Adipocyte (in vitro differentiated cells): ENCODE results near the gene HECW1.

Experiments
- DNase-seq: peaks from one replicate; pipeline ENCODE4 v3.0.0-alpha.2; 2015; ENCODE audit warnings: low read depth
- H3K27me3 ChIP-seq: replicated peaks from 2 replicates; pipeline ENCODE4 v1.7.0; 2013; ENCODE audit warnings: mild to moderate bottlenecking, low read length, moderate library complexity; ENCODE audit not compliant: control insufficient read depth, insufficient read depth
- H3K36me3 ChIP-seq: 2 replicates; pipeline ENCODE4 v1.7.0; 2013; ENCODE audit warnings: low read length, mild to moderate bottlenecking, moderate library complexity; ENCODE audit not compliant: control insufficient read depth, insufficient read depth, severe bottlenecking
- H3K4me1 ChIP-seq: 2 replicates; pipeline ENCODE4 v1.7.0; 2013; ENCODE audit warnings: mild to moderate bottlenecking, low read length, moderate library complexity; ENCODE audit not compliant: control insufficient read depth, insufficient read depth
- H3K4me3 ChIP-seq: 2 replicates; pipeline ENCODE4 v1.7.0; 2013; ENCODE audit warnings: mild to moderate bottlenecking, low read length, moderate library complexity
- H3K9ac ChIP-seq: 2 replicates; pipeline ENCODE4 v1.7.0; 2013; ENCODE audit warnings: mild to moderate bottlenecking, low read length, moderate library complexity
- H3K9me3 ChIP-seq: 2 replicates; pipeline ENCODE4 v1.7.0; 2013; ENCODE audit warnings: mild to moderate bottlenecking, low read length, moderate library complexity; ENCODE audit not compliant: control insufficient read depth

The HECW1 gene

GRCh38 chr7:43441231-43442130 is 329.0 kb downstream of the HECW1 start:
- Histone ChIP-seq H3K9ac (no peak overlapping the region), H3K9me3 (no peaks in the 10 kb centered on the region), H3K27me3 (peaks cover 3% of the 10 kb centered on the region), H3K4me1 (no peaks in the 10 kb centered on the region), H3K4me3 (no peak overlapping the region), H3K36me3 (no peaks in the 10 kb centered on the region)
- no peak for DNase-seq

- Histone ChIP-seq H3K9me3 (no peaks in the 10 kb centered on the region), H3K4me1 (no peaks in the 10 kb centered on the region), H3K9ac (no peak overlapping the region), H3K27me3 (peaks cover 3% of the 10 kb centered on the region), H3K36me3 (no peaks in the 10 kb centered on the region), H3K4me3 (no peak overlapping the region)
- DNase-seq, result no peak
These were observed 330.9 kb downstream of the HECW1 start for GRCh38 chr7:43443381-43443780.

- no peak for DNase-seq
- H3K27me3 ChIP-seq, result peaks cover 3% of the 10 kb centered on the region
- no peak overlapping the region for H3K9ac ChIP-seq
These were observed 332.5 kb downstream of the HECW1 start for GRCh38 chr7:43444711-43445578.

GRCh38 chr7:43449577-43449976 is 337.1 kb downstream of the HECW1 start:
- Histone ChIP-seq H3K4me1 (no peaks in the 10 kb centered on the region), H3K36me3 (no peaks in the 10 kb centered on the region), H3K27me3 (no peaks in the 10 kb centered on the region), H3K9me3 (no peaks in the 10 kb centered on the region), H3K9ac (no peak overlapping the region), H3K4me3 (no peak overlapping the region)
- DNase-seq, result no peak

More at GRCh38 chr7:43444711-43445578, 332.5 kb downstream of the HECW1 start:
- Histone ChIP-seq H3K36me3 (no peaks in the 10 kb centered on the region), H3K4me1 (no peaks in the 10 kb centered on the region), H3K4me3 (no peak overlapping the region), H3K9me3 (no peaks in the 10 kb centered on the region)

GRCh38 chr7:43450894-43451293 is 338.4 kb downstream of the HECW1 start:
- no peaks in the 10 kb centered on the region for H3K9me3 ChIP-seq
- no peak for DNase-seq
- no peaks in the 10 kb centered on the region for H3K36me3 ChIP-seq
- peaks cover 3% of the 10 kb centered on the region for H3K4me1 ChIP-seq
- no peak overlapping the region for H3K9ac ChIP-seq
- no peak overlapping the region for H3K4me3 ChIP-seq
- no peaks in the 10 kb centered on the region for H3K27me3 ChIP-seq

- H3K9me3 ChIP-seq, result no peaks in the 10 kb centered on the region
- no peaks in the 10 kb centered on the region for H3K36me3 ChIP-seq
- H3K4me3 ChIP-seq, result no peak overlapping the region
- DNase-seq, result peak; percentile 80
- peak overlapping the region; percentile 64 for H3K9ac ChIP-seq
- no peaks in the 10 kb centered on the region for H3K27me3 ChIP-seq
- peaks cover 12% of the 10 kb centered on the region for H3K4me1 ChIP-seq
These were observed 342.6 kb downstream of the HECW1 start for GRCh38 chr7:43454936-43455518.

GRCh38 chr7:43456200-43456599 is 343.8 kb downstream of the HECW1 start:
- H3K9me3 ChIP-seq, result no peaks in the 10 kb centered on the region
- no peaks in the 10 kb centered on the region for H3K27me3 ChIP-seq
- no peaks in the 10 kb centered on the region for H3K36me3 ChIP-seq
- H3K9ac ChIP-seq, result no peak overlapping the region
- no peak for DNase-seq
- H3K4me3 ChIP-seq, result no peak overlapping the region
- H3K4me1 ChIP-seq, result peaks cover 18% of the 10 kb centered on the region

- no peaks in the 10 kb centered on the region for H3K36me3 ChIP-seq
- no peak for DNase-seq
- H3K27me3 ChIP-seq, result no peaks in the 10 kb centered on the region
- peaks cover 39% of the 10 kb centered on the region for H3K4me1 ChIP-seq
- no peak overlapping the region for H3K4me3 ChIP-seq
- H3K9me3 ChIP-seq, result no peaks in the 10 kb centered on the region
- H3K9ac ChIP-seq, result no peak overlapping the region
These were observed 346.0 kb downstream of the HECW1 start for GRCh38 chr7:43458330-43459018.

- peaks cover 44% of the 10 kb centered on the region for H3K4me1 ChIP-seq
- H3K9ac ChIP-seq, result no peak overlapping the region
These were observed 346.5 kb downstream of the HECW1 start for GRCh38 chr7:43459019-43459337.

GRCh38 chr7:43460733-43461348 is 348.4 kb downstream of the HECW1 start:
- H3K9ac ChIP-seq, result no peak overlapping the region
- H3K9me3 ChIP-seq, result no peaks in the 10 kb centered on the region
- no peak for DNase-seq
- peaks cover 52% of the 10 kb centered on the region for H3K4me1 ChIP-seq
- H3K27me3 ChIP-seq, result no peaks in the 10 kb centered on the region
- H3K36me3 ChIP-seq, result no peaks in the 10 kb centered on the region
- no peak overlapping the region for H3K4me3 ChIP-seq

More at GRCh38 chr7:43459019-43459337, 346.5 kb downstream of the HECW1 start:
- no peaks in the 10 kb centered on the region for H3K27me3 ChIP-seq
- no peak overlapping the region for H3K4me3 ChIP-seq
- H3K9me3 ChIP-seq, result no peaks in the 10 kb centered on the region
- H3K36me3 ChIP-seq, result no peaks in the 10 kb centered on the region
- DNase-seq, result no peak
